Stimulated activated naive CD8-positive, alpha-beta T cell treated with anti-CD3 and anti-CD28 coated beads, Interleukin-15, Interleukin-2, amounts not matched to agents 100 ng/mL and 50 ng/mL, for 24 hours (primary cell): ENCODE data around the gene BEND3.
"Not testable (repeated sequence)": the region's sequence is repeated elsewhere in the genome, so short reads cannot be mapped to it uniquely, and the experiment has no call there.

Experiments used
- H3K27ac Mint-ChIP-seq: one replicate; pipeline ENCODE4 v1.8.0; 2021; ENCODE audit warnings: mild to moderate bottlenecking, mixed read lengths
- H3K27me3 Mint-ChIP-seq: one replicate; pipeline ENCODE4 v1.8.0; 2021; ENCODE audit warnings: mixed read lengths
- H3K36me3 Mint-ChIP-seq: one replicate; pipeline ENCODE4 v1.8.0; 2021; ENCODE audit warnings: low read depth, mixed read lengths
- H3K4me1 Mint-ChIP-seq: one replicate; pipeline ENCODE4 v1.8.0; 2021; ENCODE audit warnings: low read depth, mixed read lengths
- H3K4me3 Mint-ChIP-seq: one replicate; pipeline ENCODE4 v1.8.0; 2021; ENCODE audit warnings: mild to moderate bottlenecking, mixed read lengths
- H3K9me3 Mint-ChIP-seq: one replicate; pipeline ENCODE4 v1.8.0; 2021; ENCODE audit warnings: mixed read lengths

BEND3 gene

DNA sequence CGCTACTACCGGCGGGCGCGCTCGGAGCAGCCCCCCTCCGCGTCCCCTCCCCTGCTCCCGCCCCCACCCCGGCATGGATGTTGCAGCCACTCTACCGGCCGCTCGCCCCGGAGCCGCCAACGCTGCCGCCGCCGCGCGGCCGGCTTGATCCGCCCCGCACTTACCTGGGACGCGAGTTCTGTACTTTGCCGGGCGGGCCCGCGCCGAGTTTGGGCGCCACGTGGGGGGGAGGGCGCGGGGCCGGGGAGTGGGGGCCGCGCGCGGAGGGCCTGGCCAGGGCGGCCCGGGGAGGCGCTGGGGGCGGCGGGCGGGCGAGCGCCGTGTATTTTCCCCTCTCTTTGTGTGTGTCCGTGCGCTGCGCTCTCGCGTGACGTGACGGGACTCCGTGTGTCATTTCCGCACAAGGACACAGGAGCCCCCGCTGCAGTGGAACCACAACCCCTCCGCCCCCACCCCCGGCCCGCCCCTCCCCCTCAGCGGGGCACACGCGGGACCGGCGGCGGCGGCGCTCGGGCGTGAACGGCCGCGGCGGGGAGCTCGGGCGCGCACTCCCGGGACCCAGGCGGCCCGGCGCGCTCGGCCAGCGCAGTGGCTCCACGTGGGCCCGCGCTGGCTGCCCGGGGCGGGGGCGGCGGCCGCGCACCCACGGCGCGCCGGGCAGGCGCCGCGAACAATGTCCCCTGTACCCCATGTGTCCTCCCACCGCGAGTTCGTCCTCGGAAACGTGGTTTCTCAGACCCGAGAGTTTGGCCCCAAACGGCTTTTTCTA is at the start of gene BEND3:
TSS of gene BEND3 (minus strand) at position 590 of the 769 bp plus-strand sequence. CDS start 16,230 bp downstream, outside the sequence.
- peak within 1 kb of the TSS; percentile 78 for H3K4me3 Mint-ChIP-seq
- H3K27ac Mint-ChIP-seq, result peak within 1 kb of the TSS; percentile 70
- peaks cover 9% of the 10 kb centered on the region for H3K27me3 Mint-ChIP-seq

DNA sequence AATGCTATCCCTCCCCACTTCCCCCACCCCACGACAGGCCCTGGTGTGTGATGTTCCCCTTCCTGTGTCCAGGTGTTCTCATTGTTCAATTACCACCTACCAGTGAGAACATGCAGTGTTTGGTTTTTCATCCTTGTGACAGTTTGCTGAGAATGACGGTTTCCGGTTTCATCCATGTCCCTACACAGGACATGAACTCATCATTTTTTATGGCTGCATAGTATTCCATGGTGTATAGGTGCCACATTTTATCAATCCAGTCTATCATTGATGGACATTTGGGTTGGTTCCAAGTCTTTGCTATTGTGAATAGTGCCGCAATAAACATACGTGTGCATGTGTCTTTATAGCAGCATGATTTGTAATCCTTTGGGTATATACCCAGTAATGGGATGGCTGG is 49.0 kb upstream of the BEND3 start:
- H3K4me1 Mint-ChIP-seq, H3K36me3 Mint-ChIP-seq, H3K27ac Mint-ChIP-seq, H3K9me3 Mint-ChIP-seq, H3K27me3 Mint-ChIP-seq, H3K4me3 Mint-ChIP-seq: not testable (repeated sequence)

More for the DNA sequence above, at the start of gene BEND3:
- Mint-ChIP-seq H3K4me1 (peaks cover 21% of the 10 kb centered on the region), H3K9me3 (no peaks in the 10 kb centered on the region), H3K36me3 (peaks cover 2% of the 10 kb centered on the region)

- no peaks in the 10 kb centered on the region for H3K9me3 Mint-ChIP-seq
- H3K36me3 Mint-ChIP-seq, result no peaks in the 10 kb centered on the region
- H3K4me3 Mint-ChIP-seq, result no peak overlapping the region
- H3K4me1 Mint-ChIP-seq, result no peaks in the 10 kb centered on the region
- H3K27ac Mint-ChIP-seq, result no peak overlapping the region
- H3K27me3 Mint-ChIP-seq, result no peaks in the 10 kb centered on the region
Measured at GRCh38 chr6:107161521-107161920, 46.2 kb upstream of the BEND3 start.

GRCh38 chr6:107156617-107157016 is 41.3 kb upstream of the BEND3 start:
- Mint-ChIP-seq H3K27ac (no peak overlapping the region), H3K4me1 (no peaks in the 10 kb centered on the region), H3K9me3 (no peaks in the 10 kb centered on the region), H3K36me3 (no peaks in the 10 kb centered on the region), H3K4me3 (no peak overlapping the region), H3K27me3 (no peaks in the 10 kb centered on the region)

- Mint-ChIP-seq H3K27me3 (no peaks in the 10 kb centered on the region), H3K4me3 (no peak overlapping the region), H3K9me3 (no peaks in the 10 kb centered on the region), H3K27ac (no peak overlapping the region), H3K36me3 (no peaks in the 10 kb centered on the region), H3K4me1 (no peaks in the 10 kb centered on the region)
Measured at GRCh38 chr6:107154801-107155160, 39.5 kb upstream of the BEND3 start.

DNA sequence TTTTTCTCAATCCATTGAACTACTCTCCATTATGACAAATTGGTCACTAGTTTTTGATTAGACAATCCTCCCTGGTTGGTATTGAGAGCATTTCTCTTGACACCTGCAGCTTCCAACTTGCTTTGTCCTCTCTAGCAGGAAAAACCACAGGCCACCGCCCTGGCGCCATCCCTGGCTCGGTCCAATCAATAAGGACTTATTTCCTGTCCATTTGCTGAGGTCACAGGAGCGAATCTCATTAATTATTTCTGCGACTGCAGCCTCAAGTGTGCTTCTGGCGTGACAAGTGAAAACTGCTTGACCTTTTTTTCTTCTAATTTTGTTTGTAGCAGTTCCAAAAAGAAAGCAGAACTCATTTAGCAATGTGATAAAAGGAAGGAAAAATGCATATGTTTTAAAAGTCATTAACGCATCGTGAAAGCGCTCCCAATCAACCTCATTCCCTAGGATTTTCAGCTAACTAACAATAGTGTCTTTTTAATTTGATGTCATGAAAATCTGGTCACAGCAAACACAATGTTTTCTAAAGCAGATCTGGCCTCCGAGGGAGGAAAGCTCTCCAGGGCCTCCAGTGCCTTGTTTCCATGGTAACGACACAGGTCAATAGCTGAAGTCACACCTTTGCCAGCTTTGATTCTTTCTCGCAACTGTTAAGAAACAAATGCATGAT is 39.0 kb upstream of the BEND3 start:
- no peak overlapping the region for H3K27ac Mint-ChIP-seq
- H3K27me3 Mint-ChIP-seq, result no peaks in the 10 kb centered on the region
- no peak overlapping the region for H3K4me3 Mint-ChIP-seq
- H3K4me1 Mint-ChIP-seq, result no peaks in the 10 kb centered on the region
- H3K36me3 Mint-ChIP-seq, result no peaks in the 10 kb centered on the region
- H3K9me3 Mint-ChIP-seq, result no peaks in the 10 kb centered on the region

GRCh38 chr6:107152638-107153430 is 37.5 kb upstream of the BEND3 start:
- H3K4me3 Mint-ChIP-seq, result no peak overlapping the region
- no peak overlapping the region for H3K27ac Mint-ChIP-seq
- H3K4me1 Mint-ChIP-seq, result no peaks in the 10 kb centered on the region
- H3K36me3 Mint-ChIP-seq, result no peaks in the 10 kb centered on the region
- H3K27me3 Mint-ChIP-seq, result no peaks in the 10 kb centered on the region
- no peaks in the 10 kb centered on the region for H3K9me3 Mint-ChIP-seq

- Mint-ChIP-seq H3K9me3 (no peaks in the 10 kb centered on the region), H3K36me3 (no peaks in the 10 kb centered on the region), H3K27ac (no peak overlapping the region), H3K4me1 (no peaks in the 10 kb centered on the region), H3K4me3 (no peak overlapping the region), H3K27me3 (no peaks in the 10 kb centered on the region)
Measured at GRCh38 chr6:107144666-107145065, 29.4 kb upstream of the BEND3 start.

DNA sequence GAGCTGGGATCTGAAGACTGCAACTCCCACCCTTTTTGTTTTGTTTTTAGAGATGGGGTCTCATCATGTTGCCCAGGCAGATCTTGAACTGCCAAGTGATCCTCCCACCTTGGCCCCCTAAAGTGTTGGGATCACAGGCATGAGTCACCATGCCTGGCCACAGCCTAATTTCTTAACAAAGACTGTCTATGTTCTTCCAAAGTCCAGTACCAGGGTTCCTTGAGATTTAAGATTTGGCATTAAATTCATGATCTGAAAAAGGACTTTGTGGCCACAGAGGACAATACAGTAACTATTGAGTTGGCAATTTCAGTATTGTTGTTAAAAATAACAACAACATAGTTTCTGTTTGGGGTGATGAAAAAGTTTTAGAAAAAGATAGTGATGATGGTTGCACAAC is 28.7 kb upstream of the BEND3 start:
- H3K27me3 Mint-ChIP-seq, result no peaks in the 10 kb centered on the region
- H3K4me3 Mint-ChIP-seq, result no peak overlapping the region
- H3K36me3 Mint-ChIP-seq, result no peaks in the 10 kb centered on the region
- no peaks in the 10 kb centered on the region for H3K9me3 Mint-ChIP-seq
- H3K27ac Mint-ChIP-seq, result no peak overlapping the region
- no peaks in the 10 kb centered on the region for H3K4me1 Mint-ChIP-seq

DNA sequence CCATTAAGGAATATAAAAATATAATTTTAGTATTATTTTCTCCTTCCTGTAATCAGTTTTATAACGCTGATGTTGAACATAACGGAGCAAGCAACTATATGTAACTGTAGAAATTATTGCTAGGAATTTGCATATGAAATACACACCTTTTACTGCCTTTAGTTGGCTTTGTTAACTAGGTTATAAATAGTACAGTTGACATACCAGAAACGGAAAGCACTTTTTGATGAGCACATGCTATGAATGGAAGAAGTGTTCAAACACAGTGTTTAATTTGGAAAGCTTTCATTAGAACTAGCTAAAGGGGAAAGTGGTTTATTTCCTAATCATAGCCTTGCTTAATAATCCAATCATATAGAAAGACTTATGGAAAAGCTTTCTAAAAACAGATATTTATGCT is 25.3 kb upstream of the BEND3 start:
- Mint-ChIP-seq H3K27me3 (no peaks in the 10 kb centered on the region), H3K4me1 (no peaks in the 10 kb centered on the region), H3K9me3 (no peaks in the 10 kb centered on the region), H3K27ac (no peak overlapping the region), H3K36me3 (no peaks in the 10 kb centered on the region), H3K4me3 (no peak overlapping the region)

DNA sequence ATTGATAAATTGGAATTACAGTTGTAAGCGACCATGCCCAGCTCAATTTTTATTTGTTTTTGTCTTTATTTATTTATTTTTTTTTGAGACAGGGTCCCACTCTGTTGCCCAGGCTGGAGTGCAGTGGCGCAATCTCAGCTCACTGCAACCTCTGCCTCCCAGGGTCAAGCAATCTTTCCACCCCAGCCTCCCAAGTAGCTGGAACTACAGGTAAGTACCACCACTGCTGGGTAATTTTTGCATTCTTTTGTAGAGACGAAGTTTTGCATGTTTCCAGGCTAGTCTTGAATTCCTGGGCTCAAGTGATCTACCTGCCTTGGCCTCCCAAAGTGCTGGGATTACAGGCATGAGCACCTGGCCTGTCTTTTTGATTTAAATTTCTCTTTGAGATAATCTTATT is 21.0 kb upstream of the BEND3 start:
- not testable (repeated sequence) for H3K4me3 Mint-ChIP-seq, H3K36me3 Mint-ChIP-seq, H3K9me3 Mint-ChIP-seq, H3K4me1 Mint-ChIP-seq, H3K27me3 Mint-ChIP-seq, H3K27ac Mint-ChIP-seq

GRCh38 chr6:107135048-107135680 is 19.8 kb upstream of the BEND3 start:
- H3K4me3 Mint-ChIP-seq, H3K27me3 Mint-ChIP-seq, H3K27ac Mint-ChIP-seq, H3K4me1 Mint-ChIP-seq, H3K9me3 Mint-ChIP-seq, H3K36me3 Mint-ChIP-seq: not testable (repeated sequence)

DNA sequence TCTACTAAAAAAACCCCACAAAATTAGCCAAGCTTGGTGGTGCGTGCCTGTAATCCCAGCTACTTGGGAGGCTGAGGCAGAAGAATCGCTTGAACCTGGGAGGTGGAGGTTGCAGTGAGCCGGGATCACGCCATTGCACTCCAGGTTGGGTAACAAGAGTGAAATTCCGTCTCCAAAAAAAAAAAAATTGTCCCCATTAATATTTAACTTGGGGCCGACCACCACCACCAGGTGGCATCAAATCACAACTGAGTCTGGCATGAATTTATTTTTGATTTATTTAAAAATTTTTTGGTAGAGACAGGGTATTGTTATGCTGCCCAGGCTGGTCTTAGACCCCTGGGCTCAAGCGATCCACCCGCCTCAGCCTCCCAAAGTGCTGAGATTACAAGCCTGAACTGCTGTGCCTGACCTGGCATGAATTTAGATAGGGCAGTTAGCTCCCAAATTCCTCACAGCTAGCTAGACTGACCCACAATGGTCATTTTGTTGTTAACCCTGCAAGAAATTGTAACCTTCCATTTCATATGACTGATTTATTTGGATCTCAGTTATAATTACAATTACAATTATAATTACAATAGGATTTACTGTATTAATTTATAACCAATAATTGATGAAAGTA is 17.1 kb upstream of the BEND3 start:
- Mint-ChIP-seq H3K36me3 (no peaks in the 10 kb centered on the region), H3K4me3 (no peak overlapping the region), H3K9me3 (no peaks in the 10 kb centered on the region), H3K27ac (no peak overlapping the region), H3K4me1 (no peaks in the 10 kb centered on the region), H3K27me3 (no peaks in the 10 kb centered on the region)

DNA sequence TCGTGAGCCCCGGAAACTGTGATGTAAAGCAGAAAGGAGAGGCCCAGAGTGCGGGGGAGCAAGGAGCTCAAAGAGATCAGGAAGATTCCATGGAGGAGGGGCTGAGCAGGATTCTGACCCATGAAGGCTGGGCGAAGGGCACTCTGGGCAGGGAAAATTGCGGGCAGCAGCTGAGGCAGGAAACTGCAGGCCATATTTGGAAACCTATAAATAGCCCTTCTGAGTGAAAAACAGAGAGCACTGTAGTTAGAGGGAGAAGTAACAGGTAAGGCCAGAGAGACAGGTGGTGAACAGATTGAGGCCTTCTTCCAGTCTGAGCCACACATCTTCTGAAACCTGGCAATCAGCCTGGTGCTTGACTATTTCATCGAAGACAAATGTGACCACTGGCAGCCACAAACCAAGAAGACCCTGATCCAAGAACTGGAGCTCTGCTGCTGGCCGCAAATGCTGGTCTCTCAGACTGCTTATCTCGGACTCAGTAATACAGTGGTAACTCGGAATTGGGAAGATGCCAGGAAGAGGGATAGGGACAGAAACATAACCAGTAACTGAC is 14.1 kb upstream of the BEND3 start:
- H3K4me3 Mint-ChIP-seq, result no peak overlapping the region
- no peaks in the 10 kb centered on the region for H3K36me3 Mint-ChIP-seq
- H3K27ac Mint-ChIP-seq, result no peak overlapping the region
- H3K27me3 Mint-ChIP-seq, result no peaks in the 10 kb centered on the region
- peaks cover 3% of the 10 kb centered on the region for H3K4me1 Mint-ChIP-seq
- no peaks in the 10 kb centered on the region for H3K9me3 Mint-ChIP-seq
